Subcutaneous adipose tissue (tissue), 4 donors: ENCODE measurements around the gene IFITM1. TPM values are rescaled to one million over a fixed set of nuclear protein-coding genes. Genes with fewer than 3 reads are reported as not detected.

Experiments used
- total RNA-seq, 4 donors: library from RNA; depleted of rRNA; stranded (reverse); fragments of >200 nt; gene quantifications; one replicate each; pipeline ENCODE4 v1.1.0, GENCODE V29; 2016
- TF ChIP-seq, protein P1 (sequence below): fragments of 450-650 bp; IDR thresholded peaks from one replicate; pipeline ENCODE4 v1.5.1; 2016; ENCODE audit warnings: low read depth, mild to moderate bottlenecking, control low read depth, antibody characterized with exemption, moderate library complexity

The IFITM1 gene
- total RNA-seq, 4 donors from 2014 or later: 123 to 199 (median 149) TPM

DNA sequence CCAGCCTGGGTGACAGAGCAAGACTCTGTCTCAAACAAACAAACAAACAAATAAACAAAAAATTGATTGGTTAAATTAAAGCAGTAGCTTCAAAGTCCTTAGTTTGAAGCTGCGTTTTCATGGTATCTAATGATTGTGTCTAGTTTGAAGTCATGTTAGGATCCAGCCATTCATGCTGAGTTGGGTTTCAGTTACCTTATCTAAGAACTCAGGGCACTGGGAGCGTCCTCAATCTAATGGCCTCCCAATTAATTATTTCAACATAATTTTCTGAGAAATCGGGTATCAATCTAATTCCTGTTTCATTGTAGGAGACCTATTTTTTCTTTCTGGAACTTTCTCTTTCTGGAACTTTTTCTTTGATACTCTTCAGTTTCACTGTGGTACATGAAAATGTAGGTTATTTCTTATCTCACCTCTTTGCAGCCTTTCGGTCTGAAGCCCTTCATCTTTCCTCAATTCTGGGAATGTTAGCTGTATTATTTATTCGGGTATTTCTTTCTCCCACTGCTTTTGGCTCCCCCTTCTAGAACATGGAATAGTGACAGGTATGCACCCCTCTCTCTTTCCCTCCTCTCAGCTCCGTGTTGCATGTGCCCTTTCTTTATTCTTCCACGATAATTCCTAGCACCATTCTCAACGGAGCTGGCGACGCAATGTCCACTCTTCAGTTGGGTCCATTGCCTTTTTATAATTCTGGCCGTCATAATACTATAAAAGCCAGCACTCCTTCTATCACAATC is 31.2 kb downstream of the IFITM1 start:
- TF ChIP-seq, protein P1, sequence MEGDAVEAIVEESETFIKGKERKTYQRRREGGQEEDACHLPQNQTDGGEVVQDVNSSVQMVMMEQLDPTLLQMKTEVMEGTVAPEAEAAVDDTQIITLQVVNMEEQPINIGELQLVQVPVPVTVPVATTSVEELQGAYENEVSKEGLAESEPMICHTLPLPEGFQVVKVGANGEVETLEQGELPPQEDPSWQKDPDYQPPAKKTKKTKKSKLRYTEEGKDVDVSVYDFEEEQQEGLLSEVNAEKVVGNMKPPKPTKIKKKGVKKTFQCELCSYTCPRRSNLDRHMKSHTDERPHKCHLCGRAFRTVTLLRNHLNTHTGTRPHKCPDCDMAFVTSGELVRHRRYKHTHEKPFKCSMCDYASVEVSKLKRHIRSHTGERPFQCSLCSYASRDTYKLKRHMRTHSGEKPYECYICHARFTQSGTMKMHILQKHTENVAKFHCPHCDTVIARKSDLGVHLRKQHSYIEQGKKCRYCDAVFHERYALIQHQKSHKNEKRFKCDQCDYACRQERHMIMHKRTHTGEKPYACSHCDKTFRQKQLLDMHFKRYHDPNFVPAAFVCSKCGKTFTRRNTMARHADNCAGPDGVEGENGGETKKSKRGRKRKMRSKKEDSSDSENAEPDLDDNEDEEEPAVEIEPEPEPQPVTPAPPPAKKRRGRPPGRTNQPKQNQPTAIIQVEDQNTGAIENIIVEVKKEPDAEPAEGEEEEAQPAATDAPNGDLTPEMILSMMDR: no peak

DNA sequence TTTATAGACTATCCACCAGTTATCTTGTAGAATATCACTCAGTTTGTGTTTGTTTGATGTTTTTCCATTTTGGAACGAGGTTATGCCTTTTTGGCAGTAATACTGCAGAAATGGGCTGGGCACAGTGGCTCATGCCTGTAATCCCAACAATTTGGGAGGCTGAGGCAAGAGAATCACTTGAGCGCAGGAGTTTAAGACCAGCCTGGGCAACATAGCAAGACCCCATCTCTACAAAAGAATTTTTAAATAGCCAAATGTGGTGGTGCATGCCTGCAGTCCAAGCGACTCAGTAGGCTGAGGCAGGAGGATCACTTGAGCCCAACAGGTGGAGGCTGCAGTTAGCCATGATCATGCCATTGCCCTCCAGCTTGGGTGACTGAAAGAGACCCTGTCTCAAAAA is 32.7 kb downstream of the IFITM1 start:
- TF ChIP-seq, protein P1: no peak

DNA sequence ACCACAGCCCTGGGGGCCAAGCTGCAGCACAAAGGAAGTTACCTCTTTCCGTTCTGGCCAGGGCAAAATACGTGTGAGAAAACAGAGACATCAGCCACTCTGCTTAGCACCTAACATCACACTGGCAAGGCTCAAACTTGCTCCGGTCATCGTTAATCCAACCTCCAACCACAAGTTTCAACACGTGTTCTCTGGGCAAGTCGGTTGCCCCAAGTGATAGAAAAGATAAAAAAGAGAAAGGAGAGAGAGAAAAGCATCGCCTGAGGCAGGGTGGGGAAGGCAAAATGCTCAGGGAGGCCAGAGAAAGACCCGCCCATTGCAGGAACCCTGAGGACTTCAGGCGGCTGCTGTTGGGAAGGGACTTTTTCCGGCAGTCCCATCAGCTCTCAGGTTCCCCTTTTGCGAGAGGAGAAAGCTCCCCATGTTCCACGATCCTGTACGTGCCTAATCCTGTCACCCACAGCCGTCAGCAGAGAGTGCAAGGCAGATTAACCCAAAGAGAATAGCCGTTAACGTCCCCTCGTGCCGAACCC is 36.9 kb downstream of the IFITM1 start:
- TF ChIP-seq, protein P1: no peak

DNA sequence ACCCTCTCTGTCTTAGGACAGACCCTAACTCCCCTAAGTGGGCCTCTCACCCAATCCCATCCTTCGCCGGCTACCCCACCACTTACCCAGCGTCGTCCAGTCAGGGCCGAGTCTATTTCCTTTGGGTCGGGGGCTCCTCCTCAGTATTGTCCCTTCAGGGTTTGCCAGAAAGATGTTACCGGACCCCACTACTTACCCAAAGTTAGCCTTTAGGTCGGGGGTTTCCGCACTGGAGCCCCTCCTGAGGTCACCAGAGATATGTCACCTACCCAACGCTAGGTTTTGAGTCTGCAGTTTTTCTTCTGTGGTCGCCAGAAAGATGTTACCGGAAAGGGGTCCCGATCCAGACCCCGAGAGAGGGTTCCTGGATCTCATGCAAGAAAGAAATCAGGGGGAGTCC is 37.6 kb downstream of the IFITM1 start:
- TF ChIP-seq, protein P1: no peak

DNA sequence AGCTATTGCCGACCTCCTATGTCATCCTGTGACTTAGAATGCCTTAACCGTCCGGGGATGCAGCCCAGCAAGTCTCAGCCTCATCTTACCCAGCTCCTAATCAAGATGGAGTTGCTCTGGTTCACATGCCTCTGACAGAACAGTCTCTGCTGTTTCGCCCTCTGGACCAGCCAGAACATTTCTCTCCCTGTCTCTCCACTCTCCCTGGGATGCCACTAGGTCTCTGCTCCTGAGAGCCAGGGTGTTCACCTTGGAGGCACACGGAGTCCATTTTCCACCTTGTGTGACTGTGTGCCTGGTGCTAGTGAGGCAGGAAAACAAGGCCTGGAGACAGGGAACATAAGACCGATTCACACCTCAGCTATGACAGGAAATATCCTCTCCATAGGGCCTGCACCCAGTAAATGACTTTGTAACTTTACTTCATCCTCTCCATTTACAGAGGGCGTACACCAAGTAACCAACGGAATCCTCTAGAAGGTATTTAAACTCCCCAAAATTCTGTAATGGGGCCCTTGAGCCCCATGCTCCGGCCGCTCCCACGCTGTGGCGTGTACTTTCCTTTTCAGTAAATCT is 38.7 kb downstream of the IFITM1 start:
- TF ChIP-seq, protein P1: no peak

DNA sequence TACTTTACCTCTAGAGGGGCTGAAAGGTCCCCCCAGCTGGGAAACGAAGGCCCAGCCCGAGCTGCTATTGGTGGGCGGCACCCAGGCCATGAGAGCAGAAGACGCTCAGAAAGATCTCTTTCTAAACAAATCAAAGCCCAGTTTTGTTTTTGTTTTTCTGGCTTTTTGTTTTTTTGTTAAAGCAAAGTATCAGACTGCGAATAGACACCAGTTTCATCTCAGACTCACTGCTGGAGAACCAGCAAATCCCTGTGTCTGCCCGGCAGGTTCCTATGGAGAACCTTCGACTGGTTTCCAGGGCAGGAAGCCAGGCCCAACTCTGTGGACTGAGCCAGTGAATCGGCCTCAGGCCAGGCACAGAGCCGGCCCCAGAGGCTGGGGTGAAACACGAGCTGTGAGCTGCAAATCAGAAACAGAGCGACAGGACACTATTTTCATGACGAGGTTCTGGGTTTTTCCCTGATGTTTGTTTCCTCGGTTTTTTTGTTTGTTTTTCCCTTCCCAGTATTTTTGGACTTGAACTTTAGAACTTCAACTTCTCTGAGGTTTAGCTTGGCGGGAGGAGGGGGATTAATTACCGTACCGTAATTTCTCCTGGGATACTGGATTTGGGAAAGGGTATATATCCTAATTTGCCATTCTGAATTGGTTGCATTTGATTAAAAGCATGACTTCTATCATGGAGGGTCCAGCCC is 39.5 kb downstream of the IFITM1 start:
- TF ChIP-seq, protein P1: no peak
